HG03175 (cell line): ENCODE data around the gene RAB6C.
"Not testable (repeated sequence)": the region's sequence is repeated elsewhere in the genome, so short reads cannot be mapped to it uniquely, and the experiment has no call there.

Experiments used
- ATAC-seq: cut with Tn5 transposase; IDR thresholded peaks from one replicate; pipeline ENCODE4 v1.9.1; 2021; ENCODE audit warnings: mild to moderate bottlenecking, moderate library complexity; ENCODE audit not compliant: unreplicated experiment

RAB6C gene

GRCh38 chr2:129992415-129993006, 13.0 kb downstream of the RAB6C start:
- not testable (repeated sequence) for ATAC-seq

- ATAC-seq, result not testable (repeated sequence)
These were observed 13.7 kb downstream of the RAB6C start for GRCh38 chr2:129993151-129993550.

- not testable (repeated sequence) for ATAC-seq
These were observed 17.3 kb downstream of the RAB6C start for GRCh38 chr2:129996657-129997237.

- ATAC-seq, result not testable (repeated sequence)
These were observed 19.3 kb downstream of the RAB6C start for GRCh38 chr2:129998771-129999170.

GRCh38 chr2:130005862-130006261, 26.4 kb downstream of the RAB6C start:
- not testable (repeated sequence) for ATAC-seq

- not testable (repeated sequence) for ATAC-seq
These were observed 37.2 kb downstream of the RAB6C start for GRCh38 chr2:130016701-130017100.

GRCh38 chr2:130019402-130019801, 39.9 kb downstream of the RAB6C start:
- no peak for ATAC-seq

- not testable (repeated sequence) for ATAC-seq
These were observed 40.6 kb downstream of the RAB6C start for GRCh38 chr2:130020069-130020468.

GRCh38 chr2:130025931-130026330, 46.5 kb downstream of the RAB6C start:
- not testable (repeated sequence) for ATAC-seq
